ENCODE data around the gene KAZN. TPM values are rescaled to one million over a fixed set of nuclear protein-coding genes. Genes with fewer than 3 reads are reported as not detected.

The KAZN gene
- total RNA-seq, 1 experiment from 2014 or later: 15.6 TPM

DNA sequence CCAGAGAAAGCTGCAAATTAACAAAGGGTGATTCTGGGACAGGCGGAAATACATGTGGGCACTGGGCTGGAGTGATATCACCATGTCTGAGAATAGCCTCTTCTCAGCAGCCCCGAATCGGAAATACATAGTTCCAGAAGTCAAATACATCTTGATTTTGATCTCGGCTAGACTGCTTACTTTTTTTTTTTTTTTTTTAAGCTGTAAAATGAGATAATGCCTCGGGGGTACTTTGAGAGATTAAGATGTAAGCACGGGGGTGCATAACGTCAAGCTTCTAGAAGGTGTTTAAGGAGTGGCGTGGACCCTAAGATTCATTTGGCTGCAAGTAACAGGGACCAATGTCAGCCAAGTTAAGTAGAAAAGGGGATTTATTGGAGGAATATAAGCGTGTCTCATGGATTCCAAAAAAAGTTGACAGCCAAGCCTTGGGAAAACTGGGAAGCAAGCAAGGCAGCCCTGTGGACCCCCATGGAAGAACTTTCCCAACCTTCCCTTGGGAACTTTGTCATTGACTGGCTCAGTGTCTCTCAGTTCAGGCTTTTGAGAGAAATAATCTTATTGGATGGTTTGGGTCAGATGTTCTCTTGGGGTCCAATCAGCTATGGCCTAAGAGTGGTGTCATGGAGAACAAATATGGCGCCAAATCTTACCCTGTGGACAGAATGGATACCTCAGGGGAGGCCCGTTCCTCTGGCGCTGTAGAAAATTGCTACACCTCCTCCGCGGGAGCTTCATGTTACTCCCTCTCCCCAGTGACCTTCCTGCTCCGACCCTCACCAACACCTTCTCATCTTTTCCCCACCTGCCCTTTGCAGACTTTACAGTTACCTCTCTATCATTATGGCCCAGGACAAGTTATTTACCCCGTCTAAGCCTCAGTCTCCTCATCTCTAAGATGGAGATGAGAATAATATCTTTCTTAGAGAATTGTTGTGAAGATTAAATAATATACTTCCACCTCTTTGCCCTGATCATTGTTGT is 186.6 kb downstream of the KAZN start:
- Histone ChIP-seq H4K20me1 (ENCODE audit: insufficient read depth) (no peaks in the 10 kb centered on the region), H3K27me3 (ENCODE audit: insufficient read depth, low read depth) (peaks cover 8% of the 10 kb centered on the region; the same call in 1 of the 2 replicates), H3F3A (ENCODE audit: insufficient read depth, low read depth) (no peaks in the 10 kb centered on the region), H3K4me2 (no peak overlapping the region), H3K4me3 (no peak overlapping the region), H2AFZ (no peak overlapping the region), H3K79me2 (ENCODE audit: low read depth) (no peaks in the 10 kb centered on the region), H3K9me2 (ENCODE audit: insufficient read depth) (no peaks in the 10 kb centered on the region), H3K4me1 (replicated peaks; ENCODE audit: insufficient read depth) (no peaks in the 10 kb centered on the region), H3K36me3 (ENCODE audit: low read depth) (no peaks in the 10 kb centered on the region), H3K9me3 (ENCODE audit: insufficient read depth, low read depth) (no peaks in the 10 kb centered on the region), H3K27ac (no peak overlapping the region)
- ChIA-PET POLR2A (ENCODE audit: unreplicated experiment) (no interaction called here), CTCF (no interaction called here)
- BruUV-seq (replicated peaks): no TSS peak
- no peak for DNase-seq
- intact Hi-C loops (cut with micrococcal nuclease; ENCODE audit: unreplicated experiment): loop anchor here (5.0 kb wide), 2 partner anchors 53 to 242 kb away; no protein-coding TSS in a partner anchor
- no peak for TF ChIP-seq EZH2 (IDR thresholded peaks at IDR 0.05; ENCODE audit: low read depth)
- TF ChIP-seq, protein P1, sequence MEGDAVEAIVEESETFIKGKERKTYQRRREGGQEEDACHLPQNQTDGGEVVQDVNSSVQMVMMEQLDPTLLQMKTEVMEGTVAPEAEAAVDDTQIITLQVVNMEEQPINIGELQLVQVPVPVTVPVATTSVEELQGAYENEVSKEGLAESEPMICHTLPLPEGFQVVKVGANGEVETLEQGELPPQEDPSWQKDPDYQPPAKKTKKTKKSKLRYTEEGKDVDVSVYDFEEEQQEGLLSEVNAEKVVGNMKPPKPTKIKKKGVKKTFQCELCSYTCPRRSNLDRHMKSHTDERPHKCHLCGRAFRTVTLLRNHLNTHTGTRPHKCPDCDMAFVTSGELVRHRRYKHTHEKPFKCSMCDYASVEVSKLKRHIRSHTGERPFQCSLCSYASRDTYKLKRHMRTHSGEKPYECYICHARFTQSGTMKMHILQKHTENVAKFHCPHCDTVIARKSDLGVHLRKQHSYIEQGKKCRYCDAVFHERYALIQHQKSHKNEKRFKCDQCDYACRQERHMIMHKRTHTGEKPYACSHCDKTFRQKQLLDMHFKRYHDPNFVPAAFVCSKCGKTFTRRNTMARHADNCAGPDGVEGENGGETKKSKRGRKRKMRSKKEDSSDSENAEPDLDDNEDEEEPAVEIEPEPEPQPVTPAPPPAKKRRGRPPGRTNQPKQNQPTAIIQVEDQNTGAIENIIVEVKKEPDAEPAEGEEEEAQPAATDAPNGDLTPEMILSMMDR (conservative IDR thresholded peaks at IDR 0.05): no peak

DNA sequence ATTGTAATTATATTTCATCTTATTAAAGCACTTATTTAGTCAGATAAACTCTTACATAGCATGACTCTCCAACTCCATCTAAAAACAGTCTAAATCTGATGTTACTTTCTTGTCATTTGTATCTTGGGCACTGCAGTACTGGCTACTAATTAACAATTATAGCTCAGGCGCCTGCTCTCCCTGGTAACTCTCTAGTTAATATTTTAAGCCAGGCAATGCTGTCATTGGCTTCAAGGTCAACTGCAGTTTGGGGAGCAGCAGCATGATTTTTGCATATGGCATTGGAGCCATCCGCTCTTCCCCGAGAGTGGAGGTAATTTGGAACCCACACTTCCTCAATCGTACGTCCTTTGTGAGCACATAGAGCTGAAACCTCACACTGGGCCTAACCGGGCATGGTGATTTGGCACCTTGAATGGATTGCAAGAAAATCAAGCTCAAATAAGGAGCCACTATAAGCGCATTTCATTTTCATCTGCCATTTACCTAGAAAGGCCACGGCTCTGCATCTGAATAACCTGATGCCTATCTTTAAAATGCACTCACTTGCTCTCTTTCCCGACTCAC is 187.7 kb downstream of the KAZN start:
- H3K9me2 ChIP-seq (ENCODE audit: insufficient read depth): no peaks in the 10 kb centered on the region
- intact Hi-C loops (cut with micrococcal nuclease; ENCODE audit: unreplicated experiment): loop anchor here (5.0 kb wide), 2 partner anchors 54 to 241 kb away; no protein-coding TSS in a partner anchor

DNA sequence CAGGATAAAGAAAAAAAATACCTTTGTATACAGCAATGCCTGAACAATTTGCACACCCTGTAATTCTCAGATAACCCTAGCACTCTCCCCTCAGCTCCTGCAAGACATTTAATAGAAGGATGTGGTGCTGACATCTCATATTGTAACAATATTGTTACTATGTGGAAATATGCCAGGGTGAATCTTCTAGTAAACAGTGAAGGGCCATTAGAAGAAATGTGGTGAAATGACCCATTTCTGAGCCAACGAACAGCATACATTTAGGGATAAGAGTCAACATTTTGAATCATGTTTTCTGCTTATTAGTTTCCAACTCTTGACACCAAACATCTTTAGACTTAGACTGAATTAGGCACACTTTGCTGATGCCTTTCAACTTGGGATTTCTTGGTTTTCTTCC is 188.2 kb downstream of the KAZN start:
- CTCF ChIA-PET: interaction anchor here (0.6 kb wide), 1 partner anchor 45 kb away, joined by 11 read pairs; no protein-coding TSS in a partner anchor
- Histone ChIP-seq H3K27ac (no peak overlapping the region), H3K4me1 (replicated peaks; ENCODE audit: insufficient read depth) (no peaks in the 10 kb centered on the region), H3K79me2 (ENCODE audit: low read depth) (no peaks in the 10 kb centered on the region), H3K27me3 (ENCODE audit: insufficient read depth, low read depth) (peaks cover 20% of the 10 kb centered on the region; the same call in 1 of the 2 replicates), H2AFZ (no peak overlapping the region), H3K4me3 (no peak overlapping the region), H3K36me3 (ENCODE audit: low read depth) (no peaks in the 10 kb centered on the region), H3K9me2 (ENCODE audit: insufficient read depth) (no peaks in the 10 kb centered on the region), H3F3A (ENCODE audit: insufficient read depth, low read depth) (no peaks in the 10 kb centered on the region), H3K4me2 (no peak overlapping the region), H4K20me1 (ENCODE audit: insufficient read depth) (no peaks in the 10 kb centered on the region), H3K9me3 (ENCODE audit: insufficient read depth, low read depth) (no peaks in the 10 kb centered on the region)
- DNase-seq: no peak
- POLR2A ChIA-PET (ENCODE audit: unreplicated experiment): no interaction called here
- intact Hi-C loops (cut with micrococcal nuclease; ENCODE audit: unreplicated experiment): loop anchor here (5.0 kb wide), 2 partner anchors 54 to 241 kb away; no protein-coding TSS in a partner anchor
- TF ChIP-seq, protein P1 (conservative IDR thresholded peaks at IDR 0.05): no peak
- TF ChIP-seq EZH2 (IDR thresholded peaks at IDR 0.05; ENCODE audit: low read depth): no peak
- BruUV-seq (replicated peaks): no TSS peak

More for the DNA sequence above, 187.7 kb downstream of the KAZN start:
- no peaks in the 10 kb centered on the region for H3K79me2 ChIP-seq (ENCODE audit: low read depth)
- H3K36me3 ChIP-seq (ENCODE audit: low read depth): no peaks in the 10 kb centered on the region
- H3K4me2 ChIP-seq: no peak overlapping the region
- ChIA-PET CTCF (no interaction called here), POLR2A (ENCODE audit: unreplicated experiment) (no interaction called here)
- no TSS peak for BruUV-seq (replicated peaks)
- peaks cover 15% of the 10 kb centered on the region; the same call in 1 of the 2 replicates for H3K27me3 ChIP-seq (ENCODE audit: insufficient read depth, low read depth)
- no peak overlapping the region for H3K4me3 ChIP-seq
- no peaks in the 10 kb centered on the region for H3F3A ChIP-seq (ENCODE audit: insufficient read depth, low read depth)
- TF ChIP-seq, protein P1 (conservative IDR thresholded peaks at IDR 0.05): no peak
- no peak for TF ChIP-seq EZH2 (IDR thresholded peaks at IDR 0.05; ENCODE audit: low read depth)
- H3K27ac ChIP-seq: no peak overlapping the region
- H3K9me3 ChIP-seq (ENCODE audit: insufficient read depth, low read depth): no peaks in the 10 kb centered on the region
- no peak for DNase-seq
- H3K4me1 ChIP-seq (replicated peaks; ENCODE audit: insufficient read depth): no peaks in the 10 kb centered on the region
- H4K20me1 ChIP-seq (ENCODE audit: insufficient read depth): no peaks in the 10 kb centered on the region
- no peak overlapping the region for H2AFZ ChIP-seq
